OCI-LY1 (cell line): ENCODE data around the gene CCDC78.
"Not testable (repeated sequence)": the region's sequence is repeated elsewhere in the genome, so short reads cannot be mapped to it uniquely, and the experiment has no call there.

ENCODE experiments used
- EZH2 ChIP-seq: fragments of 200-600 bp; sonication (generic), shearing (Covaris generic); IDR thresholded peaks from 2 replicates; pipeline ENCODE4 v1.8.0; 2017; ENCODE audit warnings: borderline replicate concordance, mixed run types, mild to moderate bottlenecking, antibody characterized with exemption, low read length, moderate library complexity, mixed read lengths
- TF ChIP-seq, protein P1 (sequence below): fragments of 200-600 bp; sonication (generic), shearing (Covaris generic); IDR thresholded peaks from 2 replicates; pipeline ENCODE4 v1.5.1; 2017; ENCODE audit warnings: mild to moderate bottlenecking, antibody characterized with exemption, low read length, moderate library complexity, mixed read lengths

DNA sequence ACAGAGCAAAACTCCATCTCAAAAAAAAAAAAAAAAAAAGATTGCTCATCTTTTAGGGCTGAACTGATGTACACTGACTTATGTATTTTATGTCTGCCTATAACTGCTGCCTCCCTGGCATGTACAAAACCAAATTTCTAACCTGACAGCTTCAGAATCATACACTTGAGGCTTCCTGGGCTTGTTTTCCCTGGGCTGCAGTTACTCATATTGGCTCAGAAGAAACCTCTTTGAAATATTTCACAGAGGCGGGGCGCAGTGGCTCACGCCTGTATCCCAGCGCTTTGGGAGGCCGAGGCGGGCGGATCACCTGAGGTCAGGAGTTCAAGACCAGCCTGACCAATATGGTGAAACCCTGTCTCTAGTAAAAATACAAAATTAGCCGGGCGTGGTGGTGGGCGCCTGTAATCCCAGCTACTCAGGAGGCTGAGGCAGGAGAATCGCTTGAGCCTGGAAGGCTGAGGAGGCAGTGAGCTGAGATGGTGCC, 27.9 kb upstream of the CCDC78 start:
- TF ChIP-seq, protein P1, sequence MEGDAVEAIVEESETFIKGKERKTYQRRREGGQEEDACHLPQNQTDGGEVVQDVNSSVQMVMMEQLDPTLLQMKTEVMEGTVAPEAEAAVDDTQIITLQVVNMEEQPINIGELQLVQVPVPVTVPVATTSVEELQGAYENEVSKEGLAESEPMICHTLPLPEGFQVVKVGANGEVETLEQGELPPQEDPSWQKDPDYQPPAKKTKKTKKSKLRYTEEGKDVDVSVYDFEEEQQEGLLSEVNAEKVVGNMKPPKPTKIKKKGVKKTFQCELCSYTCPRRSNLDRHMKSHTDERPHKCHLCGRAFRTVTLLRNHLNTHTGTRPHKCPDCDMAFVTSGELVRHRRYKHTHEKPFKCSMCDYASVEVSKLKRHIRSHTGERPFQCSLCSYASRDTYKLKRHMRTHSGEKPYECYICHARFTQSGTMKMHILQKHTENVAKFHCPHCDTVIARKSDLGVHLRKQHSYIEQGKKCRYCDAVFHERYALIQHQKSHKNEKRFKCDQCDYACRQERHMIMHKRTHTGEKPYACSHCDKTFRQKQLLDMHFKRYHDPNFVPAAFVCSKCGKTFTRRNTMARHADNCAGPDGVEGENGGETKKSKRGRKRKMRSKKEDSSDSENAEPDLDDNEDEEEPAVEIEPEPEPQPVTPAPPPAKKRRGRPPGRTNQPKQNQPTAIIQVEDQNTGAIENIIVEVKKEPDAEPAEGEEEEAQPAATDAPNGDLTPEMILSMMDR, result not testable (repeated sequence)
- TF ChIP-seq EZH2, result not testable (repeated sequence)
